Stimulated activated CD8-positive, alpha-beta memory T cell treated with anti-CD3 and anti-CD28 coated beads, Interleukin-4, amount 100 ng/mL, for 24 hours (primary cell): ENCODE data around the gene ERG.

Experiments
- DNase-seq: peaks from one replicate; pipeline ENCODE4 v3.0.0-alpha.2; 2020; ENCODE audit warnings: low read depth

ERG gene

GRCh38 chr21:38472412-38473108, 25.7 kb downstream of the ERG start:
- no peak for DNase-seq

GRCh38 chr21:38471766-38472165, 26.5 kb downstream of the ERG start:
- DNase-seq: no peak

- no peak for DNase-seq
These were observed 27.5 kb downstream of the ERG start for GRCh38 chr21:38470755-38471154.

GRCh38 chr21:38469642-38470041, 28.6 kb downstream of the ERG start:
- no peak for DNase-seq

- DNase-seq: no peak
These were observed 29.3 kb downstream of the ERG start for GRCh38 chr21:38468989-38469388.

- no peak for DNase-seq
These were observed 30.4 kb downstream of the ERG start for GRCh38 chr21:38467911-38468310.

GRCh38 chr21:38467374-38467773, 30.9 kb downstream of the ERG start:
- no peak for DNase-seq

- no peak for DNase-seq
These were observed 38.0 kb downstream of the ERG start for GRCh38 chr21:38460171-38460742.

- no peak for DNase-seq
These were observed 38.8 kb downstream of the ERG start for GRCh38 chr21:38459490-38459889.

GRCh38 chr21:38455403-38455802, 42.9 kb downstream of the ERG start:
- no peak for DNase-seq

GRCh38 chr21:38454702-38455101, 43.6 kb downstream of the ERG start:
- DNase-seq: no peak

- no peak for DNase-seq
These were observed 44.1 kb downstream of the ERG start for GRCh38 chr21:38454161-38454560.

- DNase-seq: no peak
These were observed 49.4 kb downstream of the ERG start for GRCh38 chr21:38448671-38449385.

GRCh38 chr21:38447611-38448010, 50.7 kb downstream of the ERG start:
- DNase-seq: no peak

- no peak for DNase-seq
These were observed 53.6 kb downstream of the ERG start for GRCh38 chr21:38444691-38445090.

GRCh38 chr21:38443110-38443509, 55.2 kb downstream of the ERG start:
- DNase-seq: no peak

GRCh38 chr21:38441153-38441552, 57.1 kb downstream of the ERG start:
- no peak for DNase-seq

GRCh38 chr21:38440746-38441145, 57.5 kb downstream of the ERG start:
- no peak for DNase-seq

GRCh38 chr21:38439957-38440356, 58.3 kb downstream of the ERG start:
- no peak for DNase-seq

GRCh38 chr21:38439426-38439825, 58.9 kb downstream of the ERG start:
- DNase-seq: no peak

GRCh38 chr21:38438462-38438893, 59.8 kb downstream of the ERG start:
- no peak for DNase-seq

- no peak for DNase-seq
These were observed 61.9 kb downstream of the ERG start for GRCh38 chr21:38436341-38436740.

- no peak for DNase-seq
These were observed 63.3 kb downstream of the ERG start for GRCh38 chr21:38434913-38435533.
